ENCODE results near the gene PARD6B.

PARD6B gene

DNA sequence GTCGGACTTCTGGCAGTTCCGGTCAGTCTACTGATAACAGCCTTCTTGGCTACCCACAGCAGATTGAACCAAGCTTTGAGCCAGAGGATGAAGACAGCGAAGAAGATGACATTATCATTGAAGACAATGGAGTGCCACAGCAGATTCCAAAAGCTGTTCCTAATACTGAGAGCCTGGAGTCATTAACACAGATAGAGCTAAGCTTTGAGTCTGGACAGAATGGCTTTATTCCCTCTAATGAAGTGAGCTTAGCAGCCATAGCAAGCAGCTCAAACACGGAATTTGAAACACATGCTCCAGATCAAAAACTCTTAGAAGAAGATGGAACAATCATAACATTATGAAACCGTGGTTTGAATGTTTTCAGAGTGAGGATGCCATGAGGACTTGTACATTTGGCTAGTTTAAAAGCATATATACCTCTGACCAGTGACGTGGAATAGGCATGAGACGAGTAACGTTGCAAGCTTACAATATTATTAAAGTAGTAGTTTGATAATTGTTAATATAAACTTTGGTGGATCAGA is 18.8 kb downstream of the PARD6B start:
- DNase-seq (ENCODE audit: low read depth) = no peak
- TF ChIP-seq, protein P1, sequence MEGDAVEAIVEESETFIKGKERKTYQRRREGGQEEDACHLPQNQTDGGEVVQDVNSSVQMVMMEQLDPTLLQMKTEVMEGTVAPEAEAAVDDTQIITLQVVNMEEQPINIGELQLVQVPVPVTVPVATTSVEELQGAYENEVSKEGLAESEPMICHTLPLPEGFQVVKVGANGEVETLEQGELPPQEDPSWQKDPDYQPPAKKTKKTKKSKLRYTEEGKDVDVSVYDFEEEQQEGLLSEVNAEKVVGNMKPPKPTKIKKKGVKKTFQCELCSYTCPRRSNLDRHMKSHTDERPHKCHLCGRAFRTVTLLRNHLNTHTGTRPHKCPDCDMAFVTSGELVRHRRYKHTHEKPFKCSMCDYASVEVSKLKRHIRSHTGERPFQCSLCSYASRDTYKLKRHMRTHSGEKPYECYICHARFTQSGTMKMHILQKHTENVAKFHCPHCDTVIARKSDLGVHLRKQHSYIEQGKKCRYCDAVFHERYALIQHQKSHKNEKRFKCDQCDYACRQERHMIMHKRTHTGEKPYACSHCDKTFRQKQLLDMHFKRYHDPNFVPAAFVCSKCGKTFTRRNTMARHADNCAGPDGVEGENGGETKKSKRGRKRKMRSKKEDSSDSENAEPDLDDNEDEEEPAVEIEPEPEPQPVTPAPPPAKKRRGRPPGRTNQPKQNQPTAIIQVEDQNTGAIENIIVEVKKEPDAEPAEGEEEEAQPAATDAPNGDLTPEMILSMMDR (IDR thresholded peaks at IDR 0.05; ENCODE audit: insufficient read depth, low read depth, low read length, missing control alignments) = no peak
- H3K4me3 ChIP-seq (ENCODE audit: low read length) = no peak overlapping the region

DNA sequence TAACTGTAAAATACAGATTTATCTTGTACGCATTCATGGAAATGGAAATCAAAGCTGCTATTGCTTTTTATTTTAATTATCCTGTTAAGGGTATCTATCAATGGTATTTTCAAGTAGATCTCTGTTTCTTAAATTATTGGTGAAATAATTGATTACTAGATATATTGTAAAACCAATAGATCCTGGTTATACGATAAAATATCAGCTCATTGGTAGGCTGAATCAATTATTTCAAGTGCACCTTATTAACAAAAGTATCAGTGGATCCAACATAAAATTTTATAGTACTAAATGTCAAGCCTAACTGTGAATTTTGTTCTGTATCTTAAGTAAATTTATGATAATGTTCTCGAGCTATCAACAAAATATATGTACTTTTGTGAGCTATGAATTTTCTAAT is 21.8 kb downstream of the PARD6B start:
- H3K4me3 ChIP-seq (ENCODE audit: low read length) = no peak overlapping the region
- no peak for DNase-seq (ENCODE audit: low read depth)
- TF ChIP-seq, protein P1 (IDR thresholded peaks at IDR 0.05; ENCODE audit: insufficient read depth, low read depth, low read length, missing control alignments) = no peak

DNA sequence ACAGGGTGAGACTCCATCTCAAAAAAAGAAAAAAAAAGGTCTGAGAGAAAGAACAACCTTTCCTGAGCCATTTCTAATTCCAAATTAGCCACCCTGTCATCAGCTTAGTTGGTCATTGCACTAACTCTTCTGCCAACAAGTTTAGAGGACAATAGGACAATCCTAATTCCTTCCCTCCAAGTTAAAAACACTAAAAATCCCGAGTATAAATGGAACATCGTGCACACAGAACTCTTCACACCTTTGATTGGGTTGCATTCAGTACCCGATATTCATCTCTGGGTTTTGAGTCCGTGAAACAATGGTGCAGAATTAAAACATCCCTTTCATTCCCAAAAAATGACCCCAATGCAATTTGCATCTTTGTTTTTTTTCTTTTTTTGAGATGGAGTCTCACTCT is 23.0 kb downstream of the PARD6B start:
- no peak overlapping the region for H3K4me3 ChIP-seq (ENCODE audit: low read length)
- TF ChIP-seq, protein P1 (IDR thresholded peaks at IDR 0.05; ENCODE audit: insufficient read depth, low read depth, low read length, missing control alignments) = no peak
- DNase-seq (ENCODE audit: low read depth) = no peak

DNA sequence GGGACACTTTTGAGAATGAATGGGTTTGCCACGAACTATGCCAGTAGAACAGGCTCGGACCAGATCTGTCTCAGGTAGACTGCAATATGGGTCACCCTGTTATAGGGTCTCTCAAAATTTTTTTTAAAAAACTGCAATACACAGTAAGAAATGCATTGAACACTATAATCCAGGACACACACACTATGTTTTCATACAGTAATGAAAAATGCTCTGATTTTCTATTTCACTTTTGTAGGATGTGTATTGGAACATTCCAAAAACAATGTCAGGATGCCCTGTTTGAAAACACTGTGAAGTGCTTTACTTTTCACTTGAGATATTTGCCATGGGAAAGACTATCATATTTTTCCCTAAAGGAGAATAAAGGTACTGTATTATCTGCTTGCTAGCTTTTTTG is 25.1 kb downstream of the PARD6B start:
- H3K4me3 ChIP-seq (ENCODE audit: low read length) = no peak overlapping the region
- DNase-seq (ENCODE audit: low read depth) = no peak
- TF ChIP-seq, protein P1 (IDR thresholded peaks at IDR 0.05; ENCODE audit: insufficient read depth, low read depth, low read length, missing control alignments) = no peak

DNA sequence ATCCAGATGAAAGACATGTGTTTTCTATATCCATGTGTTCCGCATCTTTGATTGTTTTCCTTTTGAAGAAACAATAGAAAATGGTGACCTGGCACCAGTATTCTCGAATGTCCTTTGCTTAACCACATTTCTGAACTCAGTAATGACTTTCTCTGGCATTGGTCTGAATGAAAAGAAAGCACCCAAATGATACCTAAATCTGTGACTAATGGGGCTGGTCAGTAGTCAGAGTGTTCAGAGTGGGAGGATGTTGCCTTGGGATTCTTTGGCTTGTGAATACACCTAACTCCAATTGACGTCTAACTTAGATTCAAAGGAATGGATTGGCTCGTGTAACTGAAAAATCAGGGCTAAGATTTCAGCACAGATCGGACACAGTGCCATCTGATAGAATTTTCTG is 27.1 kb downstream of the PARD6B start:
- TF ChIP-seq, protein P1 (IDR thresholded peaks at IDR 0.05; ENCODE audit: insufficient read depth, low read depth, low read length, missing control alignments) = no peak
- DNase-seq (ENCODE audit: low read depth) = peak; percentile 30
- no peak overlapping the region for H3K4me3 ChIP-seq (ENCODE audit: low read length)

DNA sequence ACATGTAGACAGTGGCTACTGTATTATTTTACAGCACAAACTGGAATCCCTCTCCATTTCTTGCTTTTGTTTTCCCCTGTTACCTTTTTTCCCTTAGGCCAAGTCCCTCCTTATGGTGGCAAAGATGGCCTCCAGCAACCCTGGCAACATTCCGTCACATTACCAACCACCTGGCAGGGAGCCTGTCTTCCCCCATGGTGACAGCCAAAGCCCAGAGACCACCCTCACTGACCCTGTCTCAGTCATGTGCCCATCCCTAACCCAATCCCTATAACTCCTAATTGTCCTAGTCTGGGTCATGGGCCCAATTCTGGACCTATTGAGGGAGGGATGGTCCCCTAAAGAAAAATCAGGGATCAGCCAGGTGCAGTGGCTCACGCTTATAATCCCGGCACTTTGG is 27.6 kb downstream of the PARD6B start:
- H3K4me3 ChIP-seq (ENCODE audit: low read length) = no peak overlapping the region
- DNase-seq (ENCODE audit: low read depth) = no peak
- TF ChIP-seq, protein P1 (IDR thresholded peaks at IDR 0.05; ENCODE audit: insufficient read depth, low read depth, low read length, missing control alignments) = no peak

DNA sequence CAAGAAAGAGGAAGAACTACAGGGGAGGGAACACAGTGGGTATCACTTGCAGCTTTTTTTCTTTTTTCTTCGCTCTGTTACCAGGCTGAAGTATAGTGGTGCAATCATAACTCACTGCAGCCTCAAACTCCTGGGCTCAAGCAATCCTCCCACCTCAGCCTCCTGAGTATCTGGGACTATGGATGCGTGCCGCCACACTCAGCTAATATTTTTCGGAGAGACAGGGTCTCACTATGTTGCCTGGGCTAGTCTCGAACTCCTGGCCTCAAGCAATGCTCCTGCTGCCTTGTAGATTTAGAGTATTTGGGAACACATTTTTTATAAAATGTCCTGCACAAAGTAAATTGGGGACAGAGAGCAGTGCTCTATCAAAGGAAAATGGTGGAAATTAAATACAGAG is 28.3 kb downstream of the PARD6B start:
- TF ChIP-seq, protein P1 (IDR thresholded peaks at IDR 0.05; ENCODE audit: insufficient read depth, low read depth, low read length, missing control alignments) = no peak
- DNase-seq (ENCODE audit: low read depth) = no peak
- no peak overlapping the region for H3K4me3 ChIP-seq (ENCODE audit: low read length)

All from epithelial cell of esophagus (primary cell).